ENCODE results near the gene FBXO21. TPM values are rescaled to one million over a fixed set of nuclear protein-coding genes. Genes with fewer than 3 reads are reported as not detected.

FBXO21 gene
- total and polyA plus RNA-seq, 2 of the 13 experiments (the other 11 are each of a cell fraction or from before 2014, with no cell fraction given): 15.6 to 32.5 TPM

DNA sequence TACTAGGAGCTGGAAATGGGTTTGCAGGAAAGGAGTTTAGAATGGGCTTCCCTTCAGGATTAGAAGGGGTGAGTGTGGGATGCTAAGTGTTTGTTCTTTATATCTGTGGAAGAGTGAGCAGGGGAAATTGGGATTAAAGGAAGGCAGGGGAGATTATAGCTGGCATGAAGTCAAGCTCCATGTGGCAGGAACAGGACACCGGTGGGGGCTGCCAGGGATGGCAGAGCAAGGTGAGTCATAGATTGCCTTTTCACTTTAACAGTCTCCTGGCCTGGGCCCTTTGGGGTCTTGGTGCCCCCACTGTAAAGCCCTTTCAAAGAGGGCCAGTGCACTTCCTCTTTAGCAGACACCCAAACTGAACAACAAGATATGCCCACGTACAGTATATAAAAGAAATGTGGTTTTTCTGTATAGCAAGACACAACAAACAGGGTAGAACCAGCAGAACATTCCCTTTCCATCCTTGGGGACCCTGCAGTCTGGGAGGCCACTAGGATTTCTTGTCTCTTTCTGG, 23.1 kb upstream of the FBXO21 start:
- ATAC-seq (no peak), FAIRE-seq (no peak), DNase-seq (ENCODE audit: low spot score) (no peak)
- Histone ChIP-seq H3K79me2 (ENCODE audit: insufficient read depth, low read length) (no peaks in the 10 kb centered on the region), H3K36me3 (replicated peaks in 1 of 2; ENCODE audit: control insufficient read depth in 1 of 2, insufficient read depth in 2 of 2, low read length in 2 of 2) (no peaks in the 10 kb centered on the region), H3K27me3 (ENCODE audit: control insufficient read depth in 1 of 2, insufficient read depth in 2 of 2, low read length in 2 of 2) (peaks cover 3 to 33% of the 10 kb centered on the region in 2 experiments; a peak in 3 of 5 replicates), H4K20me1 (ENCODE audit: insufficient read depth, low read length) (no peaks in the 10 kb centered on the region), H3K9ac (ENCODE audit: insufficient read depth, low read depth, low read length) (no peak overlapping the region), H3K4me3 (replicated peaks in 1 of 3; ENCODE audit: insufficient read depth in 1 of 3, low read depth in 2 of 3, low read length in 3 of 3) (no peak overlapping the region), H3K4me2 (ENCODE audit: low read depth, low read length) (no peak overlapping the region), H3K9me3 (ENCODE audit: low read length) (no peaks in the 10 kb centered on the region), H2AFZ (ENCODE audit: low read length) (no peak overlapping the region), H3K4me1 (ENCODE audit: insufficient read depth, low read length) (no peaks in the 10 kb centered on the region), H3K27ac (ENCODE audit: extremely low read length, insufficient read depth, low read length) (no peak overlapping the region)
- ChIA-PET CTCF (ENCODE audit: low intra/inter-chr PET ratio, low total read pairs) (interaction anchor here (0.6 to 2.0 kb wide), 4 partner anchors 22 to 644 kb away, joined by 3 to 8 read pairs (median 5); no protein-coding TSS in a partner anchor), POLR2A (no interaction called here)
- TF ChIP-seq IKZF1 (IDR thresholded peaks at IDR 0.05) (no peak), KMT2B (CRISPR knock-in tag; IDR thresholded peaks at IDR 0.05) (no peak), ZNF879 (CRISPR knock-in tag; IDR thresholded peaks at IDR 0.05) (no peak), TGIF2 (CRISPR knock-in tag; IDR thresholded peaks at IDR 0.05) (no peak), ZNF713 (CRISPR knock-in tag; IDR thresholded peaks at IDR 0.05) (no peak), ARHGAP35 (CRISPR knock-in tag; IDR thresholded peaks at IDR 0.05; ENCODE audit: borderline replicate concordance) (no peak), MEIS2 (CRISPR knock-in tag; IDR thresholded peaks at IDR 0.05) (no peak), MXD4 (CRISPR knock-in tag; IDR thresholded peaks at IDR 0.05) (no peak), ZNF564 (CRISPR knock-in tag; IDR thresholded peaks at IDR 0.05) (no peak), HNRNPL (IDR thresholded peaks at IDR 0.05; ENCODE audit: low read depth, low read length) (no peak), BCL6 (CRISPR knock-in tag; IDR thresholded peaks at IDR 0.05) (no peak), NFRKB (IDR thresholded peaks at IDR 0.05) (no peak), TAF15 (IDR thresholded peaks at IDR 0.05; ENCODE audit: low read depth, low read length, poor library complexity, severe bottlenecking) (no peak), ATF7 (IDR thresholded peaks at IDR 0.05) (no peak), ATF7 (CRISPR knock-in tag; IDR thresholded peaks at IDR 0.05) (no peak), ARNTL (CRISPR knock-in tag; IDR thresholded peaks at IDR 0.05) (no peak)
- TF ChIP-seq, protein P1, sequence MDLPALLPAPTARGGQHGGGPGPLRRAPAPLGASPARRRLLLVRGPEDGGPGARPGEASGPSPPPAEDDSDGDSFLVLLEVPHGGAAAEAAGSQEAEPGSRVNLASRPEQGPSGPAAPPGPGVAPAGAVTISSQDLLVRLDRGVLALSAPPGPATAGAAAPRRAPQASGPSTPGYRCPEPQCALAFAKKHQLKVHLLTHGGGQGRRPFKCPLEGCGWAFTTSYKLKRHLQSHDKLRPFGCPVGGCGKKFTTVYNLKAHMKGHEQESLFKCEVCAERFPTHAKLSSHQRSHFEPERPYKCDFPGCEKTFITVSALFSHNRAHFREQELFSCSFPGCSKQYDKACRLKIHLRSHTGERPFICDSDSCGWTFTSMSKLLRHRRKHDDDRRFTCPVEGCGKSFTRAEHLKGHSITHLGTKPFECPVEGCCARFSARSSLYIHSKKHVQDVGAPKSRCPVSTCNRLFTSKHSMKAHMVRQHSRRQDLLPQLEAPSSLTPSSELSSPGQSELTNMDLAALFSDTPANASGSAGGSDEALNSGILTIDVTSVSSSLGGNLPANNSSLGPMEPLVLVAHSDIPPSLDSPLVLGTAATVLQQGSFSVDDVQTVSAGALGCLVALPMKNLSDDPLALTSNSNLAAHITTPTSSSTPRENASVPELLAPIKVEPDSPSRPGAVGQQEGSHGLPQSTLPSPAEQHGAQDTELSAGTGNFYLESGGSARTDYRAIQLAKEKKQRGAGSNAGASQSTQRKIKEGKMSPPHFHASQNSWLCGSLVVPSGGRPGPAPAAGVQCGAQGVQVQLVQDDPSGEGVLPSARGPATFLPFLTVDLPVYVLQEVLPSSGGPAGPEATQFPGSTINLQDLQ (CRISPR knock-in tag; IDR thresholded peaks at IDR 0.05): no peak
- TF ChIP-seq, protein P2, sequence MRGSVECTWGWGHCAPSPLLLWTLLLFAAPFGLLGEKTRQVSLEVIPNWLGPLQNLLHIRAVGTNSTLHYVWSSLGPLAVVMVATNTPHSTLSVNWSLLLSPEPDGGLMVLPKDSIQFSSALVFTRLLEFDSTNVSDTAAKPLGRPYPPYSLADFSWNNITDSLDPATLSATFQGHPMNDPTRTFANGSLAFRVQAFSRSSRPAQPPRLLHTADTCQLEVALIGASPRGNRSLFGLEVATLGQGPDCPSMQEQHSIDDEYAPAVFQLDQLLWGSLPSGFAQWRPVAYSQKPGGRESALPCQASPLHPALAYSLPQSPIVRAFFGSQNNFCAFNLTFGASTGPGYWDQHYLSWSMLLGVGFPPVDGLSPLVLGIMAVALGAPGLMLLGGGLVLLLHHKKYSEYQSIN (CRISPR knock-in tag; IDR thresholded peaks at IDR 0.05; ENCODE audit: borderline replicate concordance): no peak
- intact Hi-C loops (cut with micrococcal nuclease; ENCODE audit: unreplicated experiment) (loop anchor here (5.0 kb wide), 1 partner anchor 639 kb away; no protein-coding TSS in a partner anchor), in situ Hi-C loops (cut with HindIII; ENCODE audit: extremely low pct_ligation_motif_present, low pct_unique_long_range_greater_than_20kb) (loop anchor here (10.0 kb wide), 1 partner anchor 621 kb away; no protein-coding TSS in a partner anchor)
- 0% methylated on average over 2 of the region's 2 CpGs for WGBS (ENCODE audit: low lambda C conversion rate)
- BruUV-seq (replicated peaks): no TSS peak

Data from HepG2 (cell line).